GM23338 (cell line): ENCODE results near the gene LARP7. TPM values are rescaled to one million over a fixed set of nuclear protein-coding genes. Genes with fewer than 3 reads are reported as not detected.
"Not testable (repeated sequence)": the region's sequence is repeated elsewhere in the genome, so short reads cannot be mapped to it uniquely, and the experiment has no call there.

Experiments used
- ATAC-seq: fragments of 200-7000 bp; cut with Tn5 transposase; 3 replicates; pipeline ENCODE4 v1.9.1; 2020
- DNase-seq: peaks from one replicate; pipeline ENCODE4 v3.0.0-alpha.2; 2015; ENCODE audit warnings: low spot score
- H2AFZ ChIP-seq: fragments of 200-600 bp; sonication (generic); 2 replicates; pipeline ENCODE4 v1.8.0; 2016; ENCODE audit warnings: antibody characterized with exemption, mild to moderate bottlenecking, moderate library complexity
- H3F3A ChIP-seq: fragments of 200-600 bp; sonication (generic); replicated peaks from 2 replicates; pipeline ENCODE4 v1.8.0; 2017; ENCODE audit warnings: antibody characterized with exemption, mixed run types, low read depth
- H3K27ac ChIP-seq: fragments of 200-600 bp; sonication (generic); 2 replicates; pipeline ENCODE4 v1.6.1; 2016; ENCODE audit warnings: low read depth
- H3K27me3 ChIP-seq: fragments of 200-600 bp; sonication (generic); 2 replicates; pipeline ENCODE4 v1.8.0; 2016; ENCODE audit warnings: mild to moderate bottlenecking, mixed run types, moderate library complexity; ENCODE audit not compliant: insufficient read depth
- H3K36me3 ChIP-seq: fragments of 200-600 bp; sonication (generic); 2 replicates; pipeline ENCODE4 v1.8.0; 2016; ENCODE audit warnings: mild to moderate bottlenecking; ENCODE audit not compliant: insufficient read depth
- H3K4me1 ChIP-seq: fragments of 200-600 bp; sonication (generic); 2 replicates; pipeline ENCODE4 v1.8.0; 2016; ENCODE audit warnings: mild to moderate bottlenecking, moderate library complexity; ENCODE audit not compliant: insufficient read depth
- H3K4me2 ChIP-seq: fragments of 200-600 bp; sonication (generic); 2 replicates; pipeline ENCODE4 v1.7.1; 2017; ENCODE audit warnings: mixed run types
- H3K4me3 ChIP-seq: fragments of 200-600 bp; sonication (generic); 2 replicates; pipeline ENCODE4 v1.6.1; 2016; ENCODE audit warnings: mixed run types
- H3K79me2 ChIP-seq: fragments of 200-600 bp; sonication (generic); replicated peaks from 2 replicates; pipeline ENCODE4 v1.8.0; 2017; ENCODE audit warnings: mild to moderate bottlenecking; ENCODE audit not compliant: insufficient read depth
- H3K9me2 ChIP-seq: fragments of 200-600 bp; sonication (generic); 2 replicates; pipeline ENCODE4 v1.8.0; 2017; ENCODE audit not compliant: insufficient read depth
- H4K20me1 ChIP-seq: fragments of 200-600 bp; sonication (generic); replicated peaks from 2 replicates; pipeline ENCODE4 v1.8.0; 2017; ENCODE audit warnings: mild to moderate bottlenecking; ENCODE audit not compliant: insufficient read depth
- H3K27ac Mint-ChIP-seq: 2 replicates; pipeline ENCODE4 v1.8.0; 2020; ENCODE audit warnings: inconsistent platforms, mild to moderate bottlenecking, moderate library complexity, mixed read lengths
- H3K27me3 Mint-ChIP-seq: 3 replicates; pipeline ENCODE4 v1.8.0; 2022; ENCODE audit warnings: low read depth, mild to moderate bottlenecking, moderate library complexity, mixed read lengths, inconsistent platforms; ENCODE audit not compliant: insufficient read depth, poor library complexity
- H3K36me3 Mint-ChIP-seq: 3 replicates; pipeline ENCODE4 v1.8.0; 2021; ENCODE audit warnings: low read depth, mild to moderate bottlenecking, inconsistent platforms, moderate library complexity, mixed read lengths
- H3K4me1 Mint-ChIP-seq: 3 replicates; pipeline ENCODE4 v1.8.0; 2020; ENCODE audit warnings: mild to moderate bottlenecking, inconsistent platforms, mixed read lengths
- H3K4me3 Mint-ChIP-seq: 3 replicates; pipeline ENCODE4 v1.8.0; 2021; ENCODE audit warnings: moderate library complexity, mild to moderate bottlenecking, inconsistent platforms, mixed read lengths
- H3K9me3 Mint-ChIP-seq: 3 replicates; pipeline ENCODE4 v1.8.0; 2020; ENCODE audit warnings: moderate library complexity, mild to moderate bottlenecking, inconsistent platforms, mixed read lengths
- NANOG ChIP-seq: IDR thresholded peaks from 2 replicates; pipeline ENCODE4 v1.6.1; 2016; ENCODE audit warnings: antibody characterized with exemption, borderline replicate concordance
- polyA plus RNA-seq: library from polyadenylated mRNA; unstranded; fragments of >200 nt; fragmentation: Nextera tagmentation; extraction: Ambion mirVana; gene quantifications from 2 replicates; pipeline ENCODE4 v1.2.1, GENCODE V29; 2016
- total RNA-seq: library from RNA; depleted of rRNA; stranded (reverse); fragments of >200 nt; shearing (Covaris generic); gene quantifications from 2 replicates; pipeline ENCODE4 v1.2.3, GENCODE V29; 2014
- TF ChIP-seq, protein P1 (sequence below): fragments of 250-450 bp; sonication (Bioruptor Pico); IDR thresholded peaks from 2 replicates; pipeline ENCODE4 v1.5.0; 2020; ENCODE audit warnings: mild to moderate bottlenecking, moderate library complexity

Gene LARP7
- total and polyA plus RNA-seq, 2 experiments from 2014 or later, result 25.8 to 157 TPM

DNA sequence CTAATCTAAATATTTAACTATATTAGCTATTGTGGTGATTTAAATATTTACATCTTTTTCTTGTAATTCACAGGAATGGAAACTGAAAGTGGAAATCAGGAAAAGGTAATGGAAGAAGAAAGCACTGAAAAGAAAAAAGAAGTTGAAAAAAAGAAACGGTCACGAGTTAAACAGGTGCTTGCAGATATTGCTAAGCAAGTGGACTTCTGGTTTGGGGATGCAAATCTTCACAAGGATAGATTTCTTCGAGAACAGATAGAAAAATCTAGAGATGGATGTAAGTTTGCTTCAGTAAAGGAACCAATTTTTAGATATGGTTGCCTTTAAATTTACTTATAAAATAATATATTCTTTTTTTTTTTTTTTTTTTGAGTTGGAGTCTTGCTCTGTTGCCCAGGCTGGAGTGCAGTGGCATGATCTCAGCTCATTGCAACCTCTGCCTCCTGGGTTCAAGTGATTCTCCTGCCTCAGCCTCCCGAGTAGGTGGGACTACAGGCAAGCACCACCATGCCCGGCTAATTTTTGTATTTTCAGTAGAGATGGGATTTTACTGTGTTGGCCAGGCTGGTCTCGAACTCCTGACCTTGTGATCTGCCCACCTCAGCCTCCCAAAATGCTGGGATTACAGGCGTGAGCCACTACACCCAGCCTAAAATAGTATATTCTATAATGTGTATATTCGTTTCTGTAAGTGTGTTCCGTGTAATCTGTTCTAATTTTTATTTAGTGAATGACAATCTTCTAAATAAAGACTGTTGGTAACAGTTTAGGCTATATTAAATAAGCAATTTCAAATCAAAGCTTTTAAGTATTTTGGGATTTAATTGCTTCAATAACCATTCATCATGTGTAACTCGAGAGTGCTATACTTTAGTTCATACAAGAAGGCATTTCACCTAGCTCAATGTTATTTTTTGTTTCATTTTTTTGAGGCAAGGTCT is 7.9 kb downstream of the LARP7 start:
- H3K4me2 ChIP-seq, H3K9me2 ChIP-seq, DNase-seq, H2AFZ ChIP-seq, H3K27me3 ChIP-seq, H3F3A ChIP-seq, H3K4me3 ChIP-seq, H3K4me1 ChIP-seq, H4K20me1 ChIP-seq: not testable (repeated sequence)
- Histone ChIP-seq H3K36me3 (peaks cover 18% of the 10 kb centered on the region), H3K27ac (peak overlapping the region; percentile 97), H3K79me2 (peaks cover 55% of the 10 kb centered on the region)
- H3K4me3 Mint-ChIP-seq, result peak overlapping the region; percentile 97
- peaks cover 29% of the 10 kb centered on the region for H3K4me1 Mint-ChIP-seq
- TF ChIP-seq, protein P1, sequence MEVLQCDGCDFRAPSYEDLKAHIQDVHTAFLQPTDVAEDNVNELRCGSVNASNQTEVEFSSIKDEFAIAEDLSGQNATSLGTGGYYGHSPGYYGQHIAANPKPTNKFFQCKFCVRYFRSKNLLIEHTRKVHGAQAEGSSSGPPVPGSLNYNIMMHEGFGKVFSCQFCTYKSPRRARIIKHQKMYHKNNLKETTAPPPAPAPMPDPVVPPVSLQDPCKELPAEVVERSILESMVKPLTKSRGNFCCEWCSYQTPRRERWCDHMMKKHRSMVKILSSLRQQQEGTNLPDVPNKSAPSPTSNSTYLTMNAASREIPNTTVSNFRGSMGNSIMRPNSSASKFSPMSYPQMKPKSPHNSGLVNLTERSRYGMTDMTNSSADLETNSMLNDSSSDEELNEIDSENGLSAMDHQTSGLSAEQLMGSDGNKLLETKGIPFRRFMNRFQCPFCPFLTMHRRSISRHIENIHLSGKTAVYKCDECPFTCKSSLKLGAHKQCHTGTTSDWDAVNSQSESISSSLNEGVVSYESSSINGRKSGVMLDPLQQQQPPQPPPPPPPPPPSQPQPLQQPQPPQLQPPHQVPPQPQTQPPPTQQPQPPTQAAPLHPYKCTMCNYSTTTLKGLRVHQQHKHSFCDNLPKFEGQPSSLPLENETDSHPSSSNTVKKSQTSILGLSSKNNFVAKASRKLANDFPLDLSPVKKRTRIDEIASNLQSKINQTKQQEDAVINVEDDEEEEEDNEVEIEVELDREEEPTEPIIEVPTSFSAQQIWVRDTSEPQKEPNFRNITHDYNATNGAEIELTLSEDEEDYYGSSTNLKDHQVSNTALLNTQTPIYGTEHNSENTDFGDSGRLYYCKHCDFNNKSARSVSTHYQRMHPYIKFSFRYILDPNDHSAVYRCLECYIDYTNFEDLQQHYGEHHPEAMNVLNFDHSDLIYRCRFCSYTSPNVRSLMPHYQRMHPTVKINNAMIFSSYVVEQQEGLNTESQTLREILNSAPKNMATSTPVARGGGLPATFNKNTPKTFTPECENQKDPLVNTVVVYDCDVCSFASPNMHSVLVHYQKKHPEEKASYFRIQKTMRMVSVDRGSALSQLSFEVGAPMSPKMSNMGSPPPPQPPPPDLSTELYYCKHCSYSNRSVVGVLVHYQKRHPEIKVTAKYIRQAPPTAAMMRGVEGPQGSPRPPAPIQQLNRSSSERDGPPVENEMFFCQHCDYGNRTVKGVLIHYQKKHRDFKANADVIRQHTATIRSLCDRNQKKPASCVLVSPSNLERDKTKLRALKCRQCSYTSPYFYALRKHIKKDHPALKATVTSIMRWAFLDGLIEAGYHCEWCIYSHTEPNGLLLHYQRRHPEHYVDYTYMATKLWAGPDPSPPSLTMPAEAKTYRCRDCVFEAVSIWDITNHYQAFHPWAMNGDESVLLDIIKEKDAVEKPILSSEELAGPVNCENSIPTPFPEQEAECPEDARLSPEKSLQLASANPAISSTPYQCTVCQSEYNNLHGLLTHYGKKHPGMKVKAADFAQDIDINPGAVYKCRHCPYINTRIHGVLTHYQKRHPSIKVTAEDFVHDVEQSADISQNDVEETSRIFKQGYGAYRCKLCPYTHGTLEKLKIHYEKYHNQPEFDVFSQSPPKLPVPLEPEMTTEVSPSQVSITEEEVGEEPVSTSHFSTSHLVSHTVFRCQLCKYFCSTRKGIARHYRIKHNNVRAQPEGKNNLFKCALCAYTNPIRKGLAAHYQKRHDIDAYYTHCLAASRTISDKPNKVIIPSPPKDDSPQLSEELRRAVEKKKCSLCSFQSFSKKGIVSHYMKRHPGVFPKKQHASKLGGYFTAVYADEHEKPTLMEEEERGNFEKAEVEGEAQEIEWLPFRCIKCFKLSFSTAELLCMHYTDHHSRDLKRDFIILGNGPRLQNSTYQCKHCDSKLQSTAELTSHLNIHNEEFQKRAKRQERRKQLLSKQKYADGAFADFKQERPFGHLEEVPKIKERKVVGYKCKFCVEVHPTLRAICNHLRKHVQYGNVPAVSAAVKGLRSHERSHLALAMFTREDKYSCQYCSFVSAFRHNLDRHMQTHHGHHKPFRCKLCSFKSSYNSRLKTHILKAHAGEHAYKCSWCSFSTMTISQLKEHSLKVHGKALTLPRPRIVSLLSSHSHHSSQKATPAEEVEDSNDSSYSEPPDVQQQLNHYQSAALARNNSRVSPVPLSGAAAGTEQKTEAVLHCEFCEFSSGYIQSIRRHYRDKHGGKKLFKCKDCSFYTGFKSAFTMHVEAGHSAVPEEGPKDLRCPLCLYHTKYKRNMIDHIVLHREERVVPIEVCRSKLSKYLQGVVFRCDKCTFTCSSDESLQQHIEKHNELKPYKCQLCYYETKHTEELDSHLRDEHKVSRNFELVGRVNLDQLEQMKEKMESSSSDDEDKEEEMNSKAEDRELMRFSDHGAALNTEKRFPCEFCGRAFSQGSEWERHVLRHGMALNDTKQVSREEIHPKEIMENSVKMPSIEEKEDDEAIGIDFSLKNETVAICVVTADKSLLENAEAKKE, result 0 out of 2 replicates have a peak, but pooled peaks have one; percentile 14
- peak; percentile 2; the same call in 1 of the 2 replicates for TF ChIP-seq NANOG
- H3K36me3 Mint-ChIP-seq, result peaks cover 64% of the 10 kb centered on the region
- H3K9me3 Mint-ChIP-seq, result peaks cover 21% of the 10 kb centered on the region
- H3K27ac Mint-ChIP-seq, result peak overlapping the region; percentile 100
- peaks cover 42% of the 10 kb centered on the region for H3K27me3 Mint-ChIP-seq
- ATAC-seq, result peak; percentile 11
